ENCODE results near the gene ARID4B. TPM values are rescaled to one million over a fixed set of nuclear protein-coding genes. Genes with fewer than 3 reads are reported as not detected.

ARID4B gene
- total and polyA plus RNA-seq, 2 of the 13 experiments (the other 11 are each of a cell fraction or from before 2014, with no cell fraction given), result 9.7 to 24.6 TPM

GRCh38 chr1:235176486-235176885, 151.5 kb downstream of the ARID4B start:
- BruUV-seq (replicated peaks), result no TSS peak
- FAIRE-seq (no peak), ATAC-seq (no peak), DNase-seq (ENCODE audit: low spot score) (no peak)
- H3K4me2 ChIP-seq (ENCODE audit: low read depth, low read length), result no peak overlapping the region
- intact Hi-C loops (cut with micrococcal nuclease; ENCODE audit: unreplicated experiment) (no loop called here), in situ Hi-C loops (cut with HindIII; ENCODE audit: extremely low pct_ligation_motif_present, low pct_unique_long_range_greater_than_20kb) (no loop called here)
- H3K9ac ChIP-seq (ENCODE audit: insufficient read depth, low read depth, low read length), result no peak overlapping the region
- peaks cover 7 to 62% of the 10 kb centered on the region in 2 experiments; a peak in 4 of 5 replicates for H3K36me3 ChIP-seq (replicated peaks in 1 of 2; ENCODE audit: control insufficient read depth in 1 of 2, insufficient read depth in 2 of 2, low read length in 2 of 2)
- no peaks in the 10 kb centered on the region for H3K79me2 ChIP-seq (ENCODE audit: insufficient read depth, low read length)
- ChIA-PET CTCF (ENCODE audit: low intra/inter-chr PET ratio, low total read pairs) (no interaction called here), POLR2A (interaction anchor here (0.7 kb wide), 1 partner anchor 98 kb away, joined by 3 read pairs; no protein-coding TSS in a partner anchor)
- H3K9me3 ChIP-seq (ENCODE audit: low read length), result no peaks in the 10 kb centered on the region
- H3K27ac ChIP-seq (ENCODE audit: extremely low read length, insufficient read depth, low read length), result no peak overlapping the region
- no peaks in the 10 kb centered on the region for H4K20me1 ChIP-seq (ENCODE audit: insufficient read depth, low read length)
- H3K27me3 ChIP-seq (ENCODE audit: control insufficient read depth in 1 of 2, insufficient read depth in 2 of 2, low read length in 2 of 2), result no peaks in the 10 kb centered on the region
- H2AFZ ChIP-seq (ENCODE audit: low read length), result no peak overlapping the region
- no peaks in the 10 kb centered on the region for H3K4me1 ChIP-seq (ENCODE audit: insufficient read depth, low read length)
- 95% methylated on average over 4 of the region's 7 CpGs for WGBS (ENCODE audit: low lambda C conversion rate)
- H3K4me3 ChIP-seq (replicated peaks in 1 of 3; ENCODE audit: insufficient read depth in 1 of 3, low read depth in 2 of 3, low read length in 3 of 3), result no peak overlapping the region
- TF ChIP-seq NFATC3 (CRISPR knock-in tag; IDR thresholded peaks at IDR 0.05), result no peak

DNA sequence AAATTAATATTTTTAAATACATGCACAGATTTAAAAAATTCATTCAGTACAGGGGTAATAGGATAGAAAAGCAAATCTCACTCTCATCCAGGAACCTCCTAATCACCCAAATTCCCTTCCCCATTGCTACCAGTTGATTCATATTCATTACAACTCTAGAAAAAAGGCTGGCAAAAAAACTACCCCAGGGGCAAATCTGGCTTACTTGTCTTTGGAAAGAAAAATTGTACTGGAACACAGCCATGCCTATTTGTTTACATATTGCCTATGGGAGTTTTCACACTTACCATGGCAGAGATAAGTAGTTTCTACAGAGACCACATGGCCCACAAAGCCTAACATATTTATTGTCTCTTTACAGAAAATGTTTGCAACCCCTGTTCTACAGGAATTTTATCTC, 158.0 kb downstream of the ARID4B start:
- Histone ChIP-seq H3K4me2 (ENCODE audit: low read depth, low read length) (no peak overlapping the region), H3K79me2 (ENCODE audit: insufficient read depth, low read length) (no peaks in the 10 kb centered on the region), H3K27me3 (ENCODE audit: control insufficient read depth in 1 of 2, insufficient read depth in 2 of 2, low read length in 2 of 2) (no peaks in the 10 kb centered on the region), H2AFZ (ENCODE audit: low read length) (no peak overlapping the region), H3K36me3 (replicated peaks in 1 of 2; ENCODE audit: control insufficient read depth in 1 of 2, insufficient read depth in 2 of 2, low read length in 2 of 2) (peaks cover 10 to 43% of the 10 kb centered on the region in 2 experiments; a peak in 4 of 5 replicates), H4K20me1 (ENCODE audit: insufficient read depth, low read length) (no peaks in the 10 kb centered on the region), H3K4me3 (replicated peaks in 1 of 3; ENCODE audit: insufficient read depth in 1 of 3, low read depth in 2 of 3, low read length in 3 of 3) (no peak overlapping the region), H3K4me1 (ENCODE audit: insufficient read depth, low read length) (no peaks in the 10 kb centered on the region), H3K27ac (ENCODE audit: extremely low read length, insufficient read depth, low read length) (no peak overlapping the region), H3K9me3 (ENCODE audit: low read length) (no peaks in the 10 kb centered on the region), H3K9ac (ENCODE audit: insufficient read depth, low read depth, low read length) (no peak overlapping the region)
- POLR2A ChIA-PET, result no interaction called here
- CTCF ChIA-PET (ENCODE audit: low intra/inter-chr PET ratio, low total read pairs), result no interaction called here
- no TSS peak for BruUV-seq (replicated peaks)
- FAIRE-seq (no peak), ATAC-seq (no peak), DNase-seq (ENCODE audit: low spot score) (no peak)
- in situ Hi-C loops (cut with HindIII; ENCODE audit: extremely low pct_ligation_motif_present, low pct_unique_long_range_greater_than_20kb) (no loop called here), intact Hi-C loops (cut with micrococcal nuclease; ENCODE audit: unreplicated experiment) (loop anchor here (10.0 kb wide), 1 partner anchor 65 kb away; no protein-coding TSS in a partner anchor)
- TF ChIP-seq ZNF484 (CRISPR knock-in tag; IDR thresholded peaks at IDR 0.05; ENCODE audit: borderline replicate concordance, low read depth) (no peak), ZNF253 (CRISPR knock-in tag; IDR thresholded peaks at IDR 0.05; ENCODE audit: borderline replicate concordance) (no peak), MBD4 (IDR thresholded peaks at IDR 0.05; ENCODE audit: borderline replicate concordance, low read length) (no peak), PAWR (CRISPR knock-in tag; IDR thresholded peaks at IDR 0.05; ENCODE audit: borderline replicate concordance) (no peak), PRDM4 (CRISPR knock-in tag; IDR thresholded peaks at IDR 0.05; ENCODE audit: borderline replicate concordance) (no peak), NFAT5 (CRISPR knock-in tag; IDR thresholded peaks at IDR 0.05) (no peak), KDM2A (CRISPR knock-in tag; IDR thresholded peaks at IDR 0.05; ENCODE audit: borderline replicate concordance, low read depth) (no peak)
- TF ChIP-seq, protein P1, sequence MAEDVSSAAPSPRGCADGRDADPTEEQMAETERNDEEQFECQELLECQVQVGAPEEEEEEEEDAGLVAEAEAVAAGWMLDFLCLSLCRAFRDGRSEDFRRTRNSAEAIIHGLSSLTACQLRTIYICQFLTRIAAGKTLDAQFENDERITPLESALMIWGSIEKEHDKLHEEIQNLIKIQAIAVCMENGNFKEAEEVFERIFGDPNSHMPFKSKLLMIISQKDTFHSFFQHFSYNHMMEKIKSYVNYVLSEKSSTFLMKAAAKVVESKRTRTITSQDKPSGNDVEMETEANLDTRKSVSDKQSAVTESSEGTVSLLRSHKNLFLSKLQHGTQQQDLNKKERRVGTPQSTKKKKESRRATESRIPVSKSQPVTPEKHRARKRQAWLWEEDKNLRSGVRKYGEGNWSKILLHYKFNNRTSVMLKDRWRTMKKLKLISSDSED (CRISPR knock-in tag; IDR thresholded peaks at IDR 0.05), result no peak

Data from HepG2 (cell line).